HL-60 (cell line): ENCODE results near the gene TBC1D22B.

Experiments
- DNase-seq, 2 experiments: peaks; one replicate each; pipeline ENCODE4 v3.0.0-alpha.2; 2010 to 2020; ENCODE audit warnings: low read depth in 1 of 2, low spot score in 1 of 2
- H3K27ac ChIP-seq: fragments of 250-450 bp; sonication (Bioruptor Pico); replicated peaks from 2 replicates; pipeline ENCODE4 v1.5.1; 2020; ENCODE audit warnings: mild to moderate bottlenecking, moderate library complexity
- H3K27me3 ChIP-seq: fragments of 250-450 bp; sonication (Bioruptor Pico); 2 replicates; pipeline ENCODE4 v1.5.1; 2021; ENCODE audit warnings: mild to moderate bottlenecking, moderate library complexity; ENCODE audit not compliant: insufficient read depth, poor library complexity, severe bottlenecking
- H3K4me3 ChIP-seq: replicated peaks from 2 replicates; pipeline ENCODE4 v1.5.1; 2011; ENCODE audit warnings: mild to moderate bottlenecking, control low read depth, low read length; ENCODE audit not compliant: insufficient read depth
- GABPA ChIP-seq: IDR thresholded peaks from 2 replicates; pipeline ENCODE4 v1.6.1; 2012; ENCODE audit warnings: low read depth
- POLR2AphosphoS5 ChIP-seq: IDR thresholded peaks from 2 replicates; pipeline ENCODE4 v1.6.1; 2012; ENCODE audit warnings: low read depth
- SPI1 ChIP-seq: IDR thresholded peaks from 2 replicates; pipeline ENCODE4 v1.6.1; 2012; ENCODE audit warnings: low read depth, mild to moderate bottlenecking, borderline replicate concordance
- TF ChIP-seq, protein P1 (sequence below): IDR thresholded peaks from 2 replicates; pipeline ENCODE4 v1.6.1; 2012; ENCODE audit warnings: low read depth; ENCODE audit not compliant: insufficient replicate concordance
- TF ChIP-seq, protein P2 (sequence below): IDR thresholded peaks from one replicate; pipeline ENCODE4 v1.5.1; 2011; ENCODE audit warnings: low read length, control low read depth, inconsistent platforms; ENCODE audit not compliant: insufficient read depth

Gene TBC1D22B

DNA sequence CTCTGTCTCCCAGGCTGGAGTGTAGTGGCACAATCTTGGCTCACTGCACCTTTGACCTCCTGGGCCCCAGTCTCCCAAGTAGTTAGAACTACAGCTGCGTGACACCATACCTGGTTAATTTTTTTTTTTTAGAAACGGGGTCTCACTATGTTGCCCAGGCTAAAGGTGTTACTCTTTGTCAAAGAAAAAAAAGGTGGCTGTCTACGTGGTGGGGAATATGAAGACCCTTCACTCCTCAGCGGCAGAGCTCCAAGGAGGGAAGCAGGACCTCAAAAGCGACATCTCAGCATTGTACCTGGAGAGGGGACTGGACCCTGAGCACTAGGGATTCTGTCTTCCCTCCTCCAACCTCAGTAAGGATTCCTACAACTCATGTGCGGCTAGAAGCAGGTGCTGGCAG, 16.4 kb upstream of the TBC1D22B start:
- DNase-seq: no peak
- H3K27me3 ChIP-seq: no peaks in the 10 kb centered on the region
- H3K27ac ChIP-seq: no peak overlapping the region
- TF ChIP-seq GABPA (no peak), POLR2AphosphoS5 (no peak), SPI1 (no peak)
- TF ChIP-seq, protein P1, sequence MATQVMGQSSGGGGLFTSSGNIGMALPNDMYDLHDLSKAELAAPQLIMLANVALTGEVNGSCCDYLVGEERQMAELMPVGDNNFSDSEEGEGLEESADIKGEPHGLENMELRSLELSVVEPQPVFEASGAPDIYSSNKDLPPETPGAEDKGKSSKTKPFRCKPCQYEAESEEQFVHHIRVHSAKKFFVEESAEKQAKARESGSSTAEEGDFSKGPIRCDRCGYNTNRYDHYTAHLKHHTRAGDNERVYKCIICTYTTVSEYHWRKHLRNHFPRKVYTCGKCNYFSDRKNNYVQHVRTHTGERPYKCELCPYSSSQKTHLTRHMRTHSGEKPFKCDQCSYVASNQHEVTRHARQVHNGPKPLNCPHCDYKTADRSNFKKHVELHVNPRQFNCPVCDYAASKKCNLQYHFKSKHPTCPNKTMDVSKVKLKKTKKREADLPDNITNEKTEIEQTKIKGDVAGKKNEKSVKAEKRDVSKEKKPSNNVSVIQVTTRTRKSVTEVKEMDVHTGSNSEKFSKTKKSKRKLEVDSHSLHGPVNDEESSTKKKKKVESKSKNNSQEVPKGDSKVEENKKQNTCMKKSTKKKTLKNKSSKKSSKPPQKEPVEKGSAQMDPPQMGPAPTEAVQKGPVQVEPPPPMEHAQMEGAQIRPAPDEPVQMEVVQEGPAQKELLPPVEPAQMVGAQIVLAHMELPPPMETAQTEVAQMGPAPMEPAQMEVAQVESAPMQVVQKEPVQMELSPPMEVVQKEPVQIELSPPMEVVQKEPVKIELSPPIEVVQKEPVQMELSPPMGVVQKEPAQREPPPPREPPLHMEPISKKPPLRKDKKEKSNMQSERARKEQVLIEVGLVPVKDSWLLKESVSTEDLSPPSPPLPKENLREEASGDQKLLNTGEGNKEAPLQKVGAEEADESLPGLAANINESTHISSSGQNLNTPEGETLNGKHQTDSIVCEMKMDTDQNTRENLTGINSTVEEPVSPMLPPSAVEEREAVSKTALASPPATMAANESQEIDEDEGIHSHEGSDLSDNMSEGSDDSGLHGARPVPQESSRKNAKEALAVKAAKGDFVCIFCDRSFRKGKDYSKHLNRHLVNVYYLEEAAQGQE: no peak
- TF ChIP-seq, protein P2, sequence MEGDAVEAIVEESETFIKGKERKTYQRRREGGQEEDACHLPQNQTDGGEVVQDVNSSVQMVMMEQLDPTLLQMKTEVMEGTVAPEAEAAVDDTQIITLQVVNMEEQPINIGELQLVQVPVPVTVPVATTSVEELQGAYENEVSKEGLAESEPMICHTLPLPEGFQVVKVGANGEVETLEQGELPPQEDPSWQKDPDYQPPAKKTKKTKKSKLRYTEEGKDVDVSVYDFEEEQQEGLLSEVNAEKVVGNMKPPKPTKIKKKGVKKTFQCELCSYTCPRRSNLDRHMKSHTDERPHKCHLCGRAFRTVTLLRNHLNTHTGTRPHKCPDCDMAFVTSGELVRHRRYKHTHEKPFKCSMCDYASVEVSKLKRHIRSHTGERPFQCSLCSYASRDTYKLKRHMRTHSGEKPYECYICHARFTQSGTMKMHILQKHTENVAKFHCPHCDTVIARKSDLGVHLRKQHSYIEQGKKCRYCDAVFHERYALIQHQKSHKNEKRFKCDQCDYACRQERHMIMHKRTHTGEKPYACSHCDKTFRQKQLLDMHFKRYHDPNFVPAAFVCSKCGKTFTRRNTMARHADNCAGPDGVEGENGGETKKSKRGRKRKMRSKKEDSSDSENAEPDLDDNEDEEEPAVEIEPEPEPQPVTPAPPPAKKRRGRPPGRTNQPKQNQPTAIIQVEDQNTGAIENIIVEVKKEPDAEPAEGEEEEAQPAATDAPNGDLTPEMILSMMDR: no peak
- no peak overlapping the region for H3K4me3 ChIP-seq

DNA sequence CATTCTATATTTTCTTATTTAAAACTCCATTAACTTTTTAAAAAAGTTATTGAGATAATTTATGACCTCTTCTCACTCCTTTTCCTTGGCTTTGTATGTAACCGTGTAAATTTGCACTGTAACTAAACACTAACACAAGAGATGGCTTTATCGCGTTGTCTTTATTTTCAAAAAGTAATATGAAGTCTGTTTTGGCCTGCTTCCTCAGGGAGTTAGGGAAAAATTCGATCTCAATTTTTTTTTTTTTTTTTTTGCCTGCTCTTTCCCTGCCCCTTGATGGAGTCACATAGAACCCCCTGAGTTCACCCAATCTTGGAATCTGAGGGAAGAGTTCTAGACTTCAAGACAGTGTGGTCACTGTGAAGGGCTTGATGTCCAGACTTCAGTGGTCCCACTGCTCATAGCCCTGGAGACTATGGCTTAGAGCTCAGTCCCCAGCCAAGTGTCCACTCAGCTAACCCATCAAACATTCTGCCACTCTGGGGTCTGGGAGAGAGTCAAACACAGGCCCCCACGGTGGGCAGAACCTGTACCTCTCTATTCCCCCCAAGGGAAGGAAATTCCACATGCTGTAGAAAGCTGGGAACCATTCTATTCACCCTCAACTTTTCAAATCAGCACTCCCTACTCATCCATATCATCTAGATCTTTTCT, 15.7 kb upstream of the TBC1D22B start:
- DNase-seq: no peak
- Histone ChIP-seq H3K4me3 (no peak overlapping the region), H3K27me3 (no peaks in the 10 kb centered on the region), H3K27ac (no peak overlapping the region)
- TF ChIP-seq, protein P2: no peak
- TF ChIP-seq GABPA (no peak), SPI1 (no peak), POLR2AphosphoS5 (no peak)
- TF ChIP-seq, protein P1: no peak

DNA sequence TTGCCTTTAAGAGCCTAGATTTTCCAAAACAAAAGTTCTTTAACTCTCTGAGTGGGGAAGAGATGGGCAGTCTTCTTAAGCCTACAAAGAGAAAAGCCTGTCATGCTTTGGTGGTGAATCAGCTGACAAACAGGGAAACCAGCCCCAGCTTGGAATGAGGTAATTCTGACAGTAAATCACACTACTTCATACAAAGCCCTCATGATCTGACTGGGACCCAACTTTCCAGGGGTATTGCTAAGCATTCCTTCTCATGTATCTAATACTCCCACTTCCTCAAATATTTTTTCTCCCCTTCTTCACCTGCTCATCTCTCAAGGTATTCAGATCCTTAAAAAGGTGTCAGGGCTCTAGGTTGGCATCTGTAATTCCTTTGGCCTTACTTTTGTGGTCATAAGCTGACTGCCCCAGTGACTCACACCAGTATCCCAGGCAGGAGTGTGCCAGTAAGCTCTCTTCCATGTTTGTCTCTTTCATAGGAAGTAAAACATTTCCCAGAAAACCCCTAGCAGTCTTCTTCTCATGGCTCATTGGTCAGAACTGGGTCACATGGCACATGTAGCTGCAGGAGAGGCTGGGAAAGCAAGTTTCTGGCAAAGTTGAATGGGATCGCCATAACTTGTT, 15.0 kb upstream of the TBC1D22B start:
- H3K27ac ChIP-seq: no peak overlapping the region
- no peak overlapping the region for H3K4me3 ChIP-seq
- no peaks in the 10 kb centered on the region for H3K27me3 ChIP-seq
- no peak for DNase-seq
- TF ChIP-seq SPI1 (peak; percentile 6; the same call in 1 of the 2 replicates), GABPA (no peak)

DNA sequence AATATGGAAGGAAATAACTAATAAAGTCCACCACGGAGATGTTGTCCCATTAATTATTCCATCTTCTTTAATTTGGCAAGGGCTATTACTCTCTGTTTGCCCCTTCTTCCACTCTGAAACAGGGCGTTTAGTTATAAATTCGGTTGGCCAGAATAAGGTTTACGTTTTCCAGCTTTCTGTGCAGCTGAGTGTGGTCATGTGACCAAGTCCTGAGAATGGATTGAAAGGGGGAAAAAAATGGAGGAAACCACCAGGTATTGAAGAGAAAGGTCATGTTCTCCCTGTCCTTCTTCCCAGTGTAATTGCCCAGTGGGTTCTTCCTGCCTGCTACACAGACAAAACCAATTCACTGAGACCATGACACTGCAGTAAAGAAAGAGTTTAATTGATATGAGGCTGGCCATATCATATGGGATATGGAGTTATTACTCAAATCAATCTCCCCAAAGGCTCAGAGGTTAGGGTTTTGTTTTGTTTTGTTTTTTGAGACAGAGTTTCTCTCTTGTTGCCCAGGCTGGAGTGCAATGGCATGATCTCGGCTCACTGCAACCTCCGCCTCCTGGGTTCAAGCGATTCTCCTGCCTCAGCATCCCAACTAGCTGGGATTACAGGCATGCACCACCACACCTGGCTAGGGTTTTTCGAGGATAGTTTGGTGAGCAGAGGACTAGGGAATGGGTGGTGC, 14.3 kb upstream of the TBC1D22B start:
- Histone ChIP-seq H3K27me3 (no peaks in the 10 kb centered on the region), H3K4me3 (no peak overlapping the region), H3K27ac (no peak overlapping the region)
- DNase-seq: no peak
- TF ChIP-seq, protein P1: no peak
- TF ChIP-seq SPI1 (no peak), POLR2AphosphoS5 (no peak), GABPA (no peak)
- TF ChIP-seq, protein P2: no peak
